Psoas muscle (tissue), 8 donors: ENCODE data around the gene RPL10. TPM values are rescaled to one million over a fixed set of nuclear protein-coding genes. Genes with fewer than 3 reads are reported as not detected.
"Not testable (repeated sequence)": the region's sequence is repeated elsewhere in the genome, so short reads cannot be mapped to it uniquely, and the experiment has no call there.

Experiments
- ATAC-seq, 4 donors: fragments of 200-7000 bp; cut with Tn5 transposase; one replicate each; pipeline ENCODE4 v1.9.1; 2020; ENCODE audit warnings: moderate library complexity in 3 of 4, mild to moderate bottlenecking in 2 of 4
- DNase-seq, 2 donors: peaks; one replicate each; pipeline ENCODE4 v3.0.0-alpha.2; 2020
- H3K27ac ChIP-seq: fragments of 200-600 bp; one replicate; pipeline ENCODE4 v1.8.0; 2022
- H3K27me3 ChIP-seq, 3 donors: fragments of 200-600 bp in 1 of 3; one replicate each; pipeline versions ENCODE4 v1.6.1 to v1.8.0; 2013 to 2022; ENCODE audit warnings: low read length in 2 of 3, mild to moderate bottlenecking in 2 of 3, moderate library complexity in 1 of 3; ENCODE audit not compliant: insufficient read depth in 3 of 3
- H3K36me3 ChIP-seq, 2 donors: fragments of 200-600 bp in 1 of 2; one replicate each; pipeline versions ENCODE4 v1.6.1 to v1.8.0; 2013 to 2022; ENCODE audit warnings: low read depth in 1 of 2, mild to moderate bottlenecking in 1 of 2, moderate library complexity in 1 of 2; ENCODE audit not compliant: insufficient read depth in 1 of 2
- H3K4me1 ChIP-seq: fragments of 200-600 bp; one replicate; pipeline ENCODE4 v1.8.0; 2022
- H3K4me3 ChIP-seq: fragments of 200-600 bp; one replicate; pipeline ENCODE4 v1.8.0; 2022; ENCODE audit warnings: mild to moderate bottlenecking
- H3K9me3 ChIP-seq: fragments of 200-600 bp; one replicate; pipeline ENCODE4 v1.8.0; 2022
- CTCF ChIP-seq: fragments of 200-600 bp; IDR thresholded peaks from one replicate; pipeline ENCODE4 v1.8.0; 2022; ENCODE audit warnings: antibody characterized with exemption
- WGBS, 3 donors: extraction: QIAGEN DNeasy Blood & Tissue Kit; methylation state at CpG; one replicate each; pipeline versions ENCODE4 v1.1.6 to v1.1.7; 2013; 5-methylcytosine and 5-hydroxymethylcytosine counted together
- intact Hi-C, 2 donors: fragments of 100-400 bp; cut with DNase I; formaldehyde crosslinking; loops; one replicate each; pipeline versions ENCODE4 v1.11.0 to v1.14.2; 2022
- polyA plus RNA-seq, 3 donors: library from polyadenylated mRNA; stranded (reverse); fragments of 200-250 nt; gene quantifications; one replicate each; pipeline ENCODE4 v1.2.3, GENCODE V29; 2013
- total RNA-seq, 4 donors: library from RNA; stranded (reverse); fragmentation: NEBNext Ultra II Directional in 2 of 4; extraction: Animal tissue kit (Norgen Biotek cat#: 25700) in 2 of 4; gene quantifications; one replicate each; pipeline versions ENCODE4 v1.2.1 to v1.2.4, GENCODE V29; 2021 to 2023
- donor health status: healthy with polysubstance abuse.
- donor health status: DM: no; HTN: no; CAD: no; lungs with moderate emphysema.
- donor health status: Bipolar disorder and iron deficiency.
- donor health status: healthy.
- donor health status: DM: yes; HTN: yes; CAD: no.
- donor health status: DM: no; HTN: no; CAD: no.
- donor health status: DM: no; HTN: no; CAD: no.
- donor health status: DM: yes; HTN: yes; CAD: no.

Gene RPL10
- total and polyA plus RNA-seq, 7 donors = 1,403 to 5,433 (median 2,633) TPM

- DNase-seq (no peak), ATAC-seq (no peak)
- intact Hi-C loops = no loop called here
- peaks cover 0 to 5% of the 10 kb centered on the region in 2 donors for H3K36me3 ChIP-seq
- TF ChIP-seq CTCF = no peak
- no peaks in the 10 kb centered on the region for H3K27me3 ChIP-seq
- no peaks in the 10 kb centered on the region for H3K4me1 ChIP-seq
- WGBS, 3 donors = 57 to 76% (median 72%) methylated on average over 5 to 6 of the region's 6 CpGs
- no peak overlapping the region for H3K4me3 ChIP-seq
- no peak overlapping the region for H3K27ac ChIP-seq
- no peaks in the 10 kb centered on the region for H3K9me3 ChIP-seq
These were observed 16.9 kb upstream of the RPL10 start for GRCh38 chrX:154381271-154381670.

GRCh38 chrX:154382483-154383069 is 15.6 kb upstream of the RPL10 start:
- no peak for TF ChIP-seq CTCF
- Histone ChIP-seq H3K9me3 (no peaks in the 10 kb centered on the region), H3K36me3 (peaks cover 0 to 5% of the 10 kb centered on the region in 2 donors), H3K27ac (no peak overlapping the region), H3K4me1 (no peaks in the 10 kb centered on the region), H3K27me3 (no peaks in the 10 kb centered on the region), H3K4me3 (no peak overlapping the region)
- intact Hi-C loops = no loop called here
- 65 to 70% (median 68%) methylated on average over 7 to 11 of the region's 11 CpGs for WGBS, 3 donors
- no peak for ATAC-seq
- no peak for DNase-seq

- intact Hi-C loops = no loop called here
- no peak for ATAC-seq
- H3K4me1 ChIP-seq = no peaks in the 10 kb centered on the region
- TF ChIP-seq CTCF = no peak
- no peak overlapping the region for H3K4me3 ChIP-seq
- H3K9me3 ChIP-seq = no peaks in the 10 kb centered on the region
- no peaks in the 10 kb centered on the region for H3K27me3 ChIP-seq
- WGBS, 3 donors = 48 to 54% (median 50%) methylated on average over 10 to 14 of the region's 14 CpGs
- H3K36me3 ChIP-seq = peaks cover 0 to 5% of the 10 kb centered on the region in 2 donors
- no peak for DNase-seq
- no peak overlapping the region for H3K27ac ChIP-seq
These were observed 14.6 kb upstream of the RPL10 start for GRCh38 chrX:154383359-154384283.

GRCh38 chrX:154384284-154384892 is 13.8 kb upstream of the RPL10 start:
- intact Hi-C loops = no loop called here
- peak; percentile 38 for TF ChIP-seq CTCF
- Histone ChIP-seq H3K27me3 (no peaks in the 10 kb centered on the region), H3K36me3 (peaks cover 0 to 5% of the 10 kb centered on the region in 2 donors), H3K27ac (no peak overlapping the region), H3K4me3 (no peak overlapping the region), H3K4me1 (no peaks in the 10 kb centered on the region), H3K9me3 (no peaks in the 10 kb centered on the region)
- 21 to 57% (median 25%) methylated on average over 2 to 8 of the region's 8 CpGs for WGBS, 3 donors
- no peak for DNase-seq
- ATAC-seq = peak in 3 of 4 donors; percentile 26 to 38 (median 37)

GRCh38 chrX:154388094-154388493 is 10.1 kb upstream of the RPL10 start:
- DNase-seq, H3K4me3 ChIP-seq, H3K4me1 ChIP-seq, H3K27ac ChIP-seq, H3K27me3 ChIP-seq, H3K9me3 ChIP-seq, H3K36me3 ChIP-seq, intact Hi-C loops: not testable (repeated sequence)
- WGBS, 3 donors = no CpG with 5 or more reads among the region's 20 CpGs
- peak; percentile 8 to 29 (median 20) for ATAC-seq

GRCh38 chrX:154388649-154389048 is 9.5 kb upstream of the RPL10 start:
- H3K27me3 ChIP-seq, H3K36me3 ChIP-seq, H3K4me3 ChIP-seq, DNase-seq, H3K27ac ChIP-seq, H3K9me3 ChIP-seq, H3K4me1 ChIP-seq, intact Hi-C loops: not testable (repeated sequence)
- ATAC-seq = peak in 3 of 4 donors; percentile 29 to 38 (median 33)
- WGBS, 3 donors = no CpG with 5 or more reads among the region's 16 CpGs
